ENCODE measurements around the gene SREK1.

The SREK1 gene

DNA sequence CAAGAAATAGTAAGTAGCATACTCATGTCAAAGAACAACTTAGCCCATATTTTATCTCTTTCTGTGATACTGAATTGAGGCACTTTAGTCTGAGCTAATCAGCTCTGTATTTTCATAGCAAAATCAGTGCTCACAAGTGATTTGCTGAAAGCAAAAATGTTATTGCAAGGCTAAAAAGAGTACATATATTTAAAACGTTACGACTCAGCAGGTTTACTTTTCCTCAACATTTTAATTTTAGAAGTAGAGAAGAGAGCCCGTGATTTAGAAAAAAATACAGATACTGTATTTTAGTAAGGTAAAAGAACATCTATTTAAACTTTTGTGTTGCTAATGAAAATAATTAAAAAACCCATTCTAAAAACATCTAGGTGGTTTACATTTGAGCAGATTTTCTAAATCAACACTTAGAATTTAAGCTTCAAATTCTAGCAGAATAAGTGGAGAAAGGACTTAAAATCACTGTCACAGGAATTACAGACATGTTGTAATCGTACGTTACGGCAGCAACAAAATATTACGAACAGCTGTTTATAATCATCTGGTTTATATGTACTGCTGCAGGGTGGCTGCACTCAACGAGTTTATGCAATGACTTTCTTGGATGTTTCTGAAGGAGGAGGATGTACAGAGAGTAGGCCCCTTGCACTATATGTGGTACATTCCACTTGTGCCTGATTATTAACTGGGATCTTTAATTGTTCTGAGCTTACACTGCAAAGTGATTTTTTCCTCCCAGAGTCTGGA, 20.1 kb downstream of the SREK1 start:
- no peak for DNase-seq (ENCODE audit: low read depth in 2 of 2, low spot score in 1 of 2)

DNA sequence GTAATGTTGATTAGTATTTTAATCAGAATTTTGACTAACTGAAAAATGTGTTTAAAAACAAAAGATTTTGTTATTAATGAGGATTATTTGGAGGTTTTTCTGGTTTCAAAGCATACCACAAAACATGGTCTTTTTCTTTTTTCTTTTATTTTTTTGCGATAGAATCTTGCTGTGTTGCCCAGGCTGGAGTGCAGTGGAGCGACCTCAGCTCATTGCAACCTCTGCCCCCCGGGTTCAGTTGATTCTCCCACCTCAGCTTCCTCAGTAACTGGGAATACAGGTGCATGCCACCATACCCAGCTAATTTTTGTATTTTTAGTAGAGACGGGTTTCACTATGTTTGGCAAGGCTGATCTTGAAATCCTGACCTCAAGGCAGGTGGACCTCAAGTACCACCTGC, 24.1 kb downstream of the SREK1 start:
- no peak for DNase-seq (ENCODE audit: low read depth in 2 of 2, low spot score in 1 of 2)

DNA sequence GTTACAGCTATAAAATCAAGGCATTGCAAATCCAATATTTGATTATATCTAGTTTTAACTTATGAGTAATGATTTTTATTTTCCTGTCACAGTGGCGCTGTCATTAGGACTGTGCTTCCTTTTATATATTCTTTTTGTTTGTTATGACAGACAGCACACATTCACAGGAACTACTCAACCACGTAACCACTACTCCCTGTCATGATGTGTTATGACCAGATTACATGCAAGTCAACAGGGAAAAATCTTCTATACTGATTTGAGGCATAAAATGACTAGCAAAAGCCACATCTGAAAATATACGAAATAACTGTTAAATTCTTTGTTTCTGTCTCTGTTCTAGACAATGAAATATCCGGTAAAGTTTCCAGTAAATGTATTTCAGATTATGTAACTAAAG, 25.4 kb downstream of the SREK1 start:
- DNase-seq (ENCODE audit: low read depth in 2 of 2, low spot score in 1 of 2) = no peak

DNA sequence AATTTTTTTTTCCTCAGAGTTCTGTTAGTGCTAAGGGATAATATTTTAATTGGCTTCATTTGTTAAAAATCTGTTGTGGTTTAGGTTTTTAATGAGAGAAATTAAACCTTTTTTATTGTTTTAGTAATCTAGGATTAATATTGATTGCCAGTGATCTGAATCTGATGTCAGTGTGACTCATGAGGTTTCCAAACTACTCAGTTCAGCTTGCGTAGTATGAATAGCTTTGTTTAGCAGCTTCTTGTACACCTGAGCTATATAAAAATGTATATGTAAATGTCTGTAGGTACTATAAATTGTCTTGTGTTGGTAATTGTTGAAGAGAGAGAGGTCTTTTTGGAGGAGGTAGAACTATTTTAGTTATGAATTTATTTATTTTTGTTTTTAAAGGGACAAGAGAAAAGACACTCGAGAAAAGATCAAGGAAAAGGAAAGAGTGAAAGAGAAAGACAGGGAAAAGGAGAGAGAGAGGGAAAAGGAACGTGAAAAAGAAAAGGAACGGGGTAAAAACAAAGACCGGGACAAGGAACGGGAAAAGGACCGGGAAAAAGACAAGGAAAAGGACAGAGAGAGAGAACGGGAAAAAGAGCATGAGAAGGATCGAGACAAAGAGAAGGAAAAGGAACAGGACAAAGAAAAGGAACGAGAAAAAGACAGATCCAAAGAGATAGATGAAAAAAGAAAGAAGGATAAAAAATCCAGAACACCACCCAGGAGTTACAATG, 26.3 kb downstream of the SREK1 start:
- DNase-seq (ENCODE audit: low read depth in 2 of 2, low spot score in 1 of 2) = no peak

DNA sequence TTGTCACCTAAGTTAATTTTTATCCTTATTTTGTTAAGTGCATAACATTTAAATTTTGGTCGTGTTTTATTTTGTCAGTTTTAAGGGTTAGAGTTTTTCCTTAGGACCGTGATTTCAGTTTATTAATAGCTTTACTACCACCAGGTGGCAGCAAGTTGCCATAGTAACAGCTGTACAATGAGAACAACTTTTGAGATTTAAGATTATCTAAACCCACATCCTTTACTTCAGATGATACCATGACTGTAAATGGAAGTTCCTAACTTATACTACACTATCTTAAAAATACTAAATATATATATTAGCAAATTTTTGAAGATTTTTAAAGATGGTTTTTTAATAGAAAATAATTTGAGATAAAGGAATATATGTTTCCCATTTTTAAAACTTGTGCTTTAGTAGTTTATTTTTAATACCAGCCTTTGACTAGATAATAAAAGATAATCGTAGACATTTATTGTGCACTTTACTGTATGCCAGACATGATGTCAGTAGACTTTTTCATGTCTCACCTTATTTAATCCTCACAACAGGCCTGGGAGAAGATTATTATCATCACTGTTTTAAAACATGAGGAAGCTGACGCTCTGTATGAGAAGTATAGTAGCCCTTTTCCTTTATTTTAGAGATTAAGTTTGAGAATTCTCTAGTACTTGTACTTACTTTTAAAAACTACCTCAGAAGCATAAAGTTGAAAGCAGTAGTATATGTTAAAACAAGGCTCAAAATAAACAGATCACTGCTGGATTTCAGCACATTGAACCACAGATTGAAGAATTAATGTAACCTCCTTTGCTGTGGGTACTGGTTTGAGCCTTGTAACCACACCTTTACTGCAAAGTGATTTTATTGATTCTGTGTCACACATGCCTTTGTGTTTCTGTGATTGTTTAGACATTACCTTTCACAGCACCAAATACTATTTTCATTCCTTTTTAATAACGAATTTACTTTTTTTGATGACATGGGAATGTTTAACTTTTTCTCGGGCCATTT, 27.5 kb downstream of the SREK1 start:
- DNase-seq (ENCODE audit: low read depth in 2 of 2, low spot score in 1 of 2) = peak; percentile 7 to 20

DNA sequence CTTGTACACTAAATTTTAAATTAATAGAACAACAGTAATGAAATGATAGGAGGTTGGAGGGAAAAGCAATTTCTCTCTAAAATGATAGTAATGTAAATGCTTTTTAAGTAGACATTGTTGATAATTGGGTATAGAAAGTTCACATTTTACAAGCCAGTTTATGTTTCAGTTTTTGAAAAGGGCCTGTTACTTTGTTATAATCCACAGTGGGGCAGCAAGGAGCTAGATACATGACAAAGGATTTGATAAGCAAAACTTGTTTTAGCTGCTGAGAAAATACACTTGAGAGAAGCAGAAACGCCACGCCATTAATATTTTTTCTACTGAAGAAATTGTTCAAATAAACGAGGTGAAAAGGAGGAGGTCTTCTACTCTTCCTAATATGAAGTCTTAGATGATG, 30.2 kb downstream of the SREK1 start:
- DNase-seq (ENCODE audit: low read depth in 2 of 2, low spot score in 1 of 2) = no peak

DNA sequence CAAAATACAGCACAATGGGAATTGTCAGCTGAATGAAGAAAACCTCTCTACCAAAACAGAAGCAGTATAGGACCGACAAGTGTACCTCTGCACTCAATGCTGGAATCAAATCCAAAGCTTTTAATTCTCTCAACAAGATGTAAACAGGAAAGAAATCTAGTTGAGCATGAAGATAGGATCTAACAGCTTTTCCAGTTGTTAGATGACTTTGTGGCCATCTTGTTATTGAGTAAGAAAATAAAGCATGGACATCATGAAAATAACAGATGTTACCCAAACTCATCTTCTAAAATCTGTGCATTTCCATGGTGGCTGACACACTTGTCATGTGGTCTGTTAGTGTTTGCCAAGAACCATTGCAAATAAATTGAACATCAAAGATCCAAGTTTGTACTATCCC, 34.7 kb downstream of the SREK1 start:
- DNase-seq (ENCODE audit: low read depth in 2 of 2, low spot score in 1 of 2) = no peak

DNA sequence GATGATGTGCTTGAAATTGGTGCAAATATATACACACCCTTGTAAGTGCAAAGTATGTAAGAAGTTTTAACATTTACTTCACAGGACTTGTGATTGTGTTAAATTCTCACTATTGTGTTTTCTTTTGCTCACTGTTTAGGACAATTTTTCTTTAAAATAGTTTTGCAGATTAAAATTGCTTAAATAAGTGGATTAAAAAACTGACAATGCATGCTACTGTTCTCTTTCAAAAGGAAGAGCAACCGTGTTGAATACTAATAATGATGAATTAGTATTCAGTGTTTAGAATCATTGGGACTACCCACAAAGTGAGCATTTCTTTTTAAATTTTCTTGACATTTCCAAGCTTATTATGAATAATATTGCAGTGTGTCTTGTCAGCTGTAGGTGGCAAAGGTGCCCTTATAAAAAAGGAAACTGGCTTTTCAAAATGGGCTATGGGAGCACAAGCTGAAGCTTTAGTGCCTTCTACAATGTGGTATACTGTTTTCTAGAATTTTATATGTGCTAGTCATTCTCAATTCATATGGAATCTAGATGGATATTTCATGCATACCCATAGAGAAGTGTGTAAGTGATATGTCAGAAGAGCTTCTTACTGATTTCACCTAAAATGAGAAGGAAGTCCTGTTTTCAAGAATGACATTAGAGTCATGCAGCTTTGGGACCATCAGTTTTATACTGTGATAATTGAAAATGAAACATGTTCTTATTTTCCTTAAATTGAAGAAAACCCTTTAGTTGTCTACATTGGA, 35.4 kb downstream of the SREK1 start:
- no peak for DNase-seq (ENCODE audit: low read depth in 2 of 2, low spot score in 1 of 2)

DNA sequence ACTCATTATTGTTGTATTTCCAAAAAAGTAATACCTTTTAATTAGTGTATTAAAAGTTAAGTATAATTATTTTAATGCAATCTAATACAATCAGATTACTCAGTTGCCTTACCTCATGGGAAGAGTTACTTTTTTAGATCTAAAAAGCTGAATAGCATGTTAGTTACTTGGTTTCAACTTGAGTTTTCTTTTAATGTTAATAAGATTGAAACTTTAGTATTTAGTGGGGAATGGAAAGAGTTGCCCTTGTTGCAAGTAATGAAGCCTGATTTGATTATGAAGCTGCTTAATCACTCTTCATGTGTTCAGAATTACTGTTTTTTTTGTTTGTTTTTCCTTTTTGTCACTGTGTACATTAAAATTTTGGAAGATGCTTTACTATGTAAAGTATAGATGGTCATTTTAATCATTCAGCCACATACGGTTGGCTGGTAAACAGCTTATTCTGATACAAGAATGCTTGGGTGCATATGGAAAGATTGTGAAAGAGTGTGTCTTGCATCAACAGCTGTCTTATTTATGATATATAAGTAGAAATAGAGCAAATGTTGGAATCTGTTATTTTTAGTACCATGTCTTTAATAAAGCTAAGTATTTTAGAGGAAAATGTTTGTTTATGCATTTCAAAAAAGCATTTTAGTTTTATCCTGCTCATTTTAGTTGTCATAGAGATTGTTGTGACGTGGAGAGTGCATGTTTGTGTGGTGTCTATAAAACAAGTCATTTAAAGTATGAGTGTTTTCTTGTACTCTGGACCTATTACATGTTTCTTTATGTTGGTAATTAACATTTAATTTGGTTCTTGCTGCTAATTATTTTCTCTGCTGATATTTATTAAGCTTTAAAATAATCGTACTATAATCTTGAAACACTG, 36.4 kb downstream of the SREK1 start:
- DNase-seq (ENCODE audit: low read depth in 2 of 2, low spot score in 1 of 2) = no peak

DNA sequence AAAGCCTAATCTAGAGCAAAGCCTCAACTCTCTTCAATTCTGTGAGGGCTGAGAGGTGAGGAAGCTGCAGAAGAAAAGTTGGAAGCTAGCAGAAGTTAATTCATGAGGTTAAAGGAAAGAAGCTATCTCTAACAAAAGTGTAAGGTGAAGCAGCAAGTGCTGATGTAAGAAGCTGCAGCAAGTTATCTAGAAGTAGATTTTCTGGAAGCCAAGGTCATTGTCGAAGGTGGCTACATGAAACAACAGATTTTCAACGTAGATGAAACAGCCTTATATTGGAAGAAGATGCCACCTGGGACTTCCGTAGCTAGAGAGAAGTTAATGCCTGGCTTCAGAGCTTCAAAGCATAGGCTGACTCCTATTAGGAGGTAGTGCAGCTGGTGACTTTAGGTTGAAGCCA, 42.0 kb downstream of the SREK1 start:
- DNase-seq (ENCODE audit: low read depth in 2 of 2, low spot score in 1 of 2) = no peak

DNA sequence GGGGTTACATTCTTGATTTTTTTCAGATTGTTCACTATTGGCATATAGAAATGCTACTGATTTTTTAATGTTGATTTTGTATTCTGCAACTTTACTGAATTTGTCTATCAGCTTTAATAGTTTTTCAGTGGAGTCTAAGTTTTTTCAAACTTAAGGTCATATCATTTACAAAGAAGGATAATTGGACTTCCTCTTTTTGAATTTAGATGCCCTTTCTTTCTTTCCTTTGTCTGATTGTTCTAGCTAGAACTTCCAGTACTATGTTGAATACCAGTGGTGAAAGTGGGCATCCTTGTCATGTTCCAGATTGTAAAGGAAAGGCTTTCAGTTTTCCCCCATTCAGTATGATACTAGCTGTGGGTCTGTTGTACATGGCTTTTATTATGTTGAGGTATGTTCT, 49.3 kb downstream of the SREK1 start:
- no peak for DNase-seq (ENCODE audit: low read depth in 2 of 2, low spot score in 1 of 2)

DNA sequence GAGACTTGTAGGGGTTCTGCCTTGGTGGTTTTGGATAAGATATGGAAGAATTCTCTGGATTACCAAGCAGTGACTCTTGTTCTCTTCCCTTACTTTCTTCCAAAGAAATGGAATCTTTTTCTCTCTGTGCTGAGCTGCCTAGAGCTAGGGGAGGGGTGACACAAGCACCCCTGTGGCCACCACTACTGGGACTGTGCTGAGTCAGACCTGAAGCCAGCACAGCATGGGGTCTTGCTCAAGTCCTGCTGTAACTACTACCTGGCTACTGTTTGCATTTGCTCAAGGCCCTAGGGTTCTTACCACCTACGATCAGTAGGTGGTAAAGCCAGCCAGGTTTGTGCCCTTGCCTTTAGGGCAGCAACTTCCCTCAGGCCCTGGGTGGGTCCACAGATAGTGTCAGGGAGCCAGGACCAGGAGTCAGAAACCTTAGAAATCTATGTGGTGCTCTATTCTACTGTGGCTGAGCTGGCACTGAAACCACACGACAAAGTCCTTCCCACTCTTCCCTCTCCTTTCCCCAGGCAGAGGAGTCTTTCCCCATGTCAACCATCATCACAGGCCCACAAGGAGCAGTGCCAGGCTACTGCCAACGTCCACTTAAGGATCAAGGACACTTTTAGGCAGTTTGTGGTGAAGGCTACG, 53.8 kb downstream of the SREK1 start:
- DNase-seq (ENCODE audit: low read depth in 2 of 2, low spot score in 1 of 2) = no peak

DNA sequence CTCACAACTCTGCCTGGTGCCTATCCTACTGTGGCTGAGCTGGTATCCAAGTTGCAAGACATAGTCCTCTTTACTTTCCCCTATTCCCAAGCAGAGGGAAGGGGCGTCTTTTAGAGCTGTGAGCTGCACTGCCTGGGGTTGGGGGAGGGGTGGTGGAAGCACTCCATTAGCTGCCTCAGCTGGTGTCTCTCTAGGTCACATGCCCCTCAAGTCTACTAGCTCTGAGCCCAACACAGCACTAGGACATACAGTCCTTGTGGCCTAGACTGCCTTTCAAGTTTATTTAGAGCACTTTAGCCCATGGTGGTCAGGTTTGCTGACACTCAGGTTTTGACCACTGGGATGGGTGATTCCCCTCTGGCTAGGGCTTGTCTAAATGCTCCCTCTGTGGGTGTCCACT, 54.7 kb downstream of the SREK1 start:
- no peak for DNase-seq (ENCODE audit: low read depth in 2 of 2, low spot score in 1 of 2)

DNA sequence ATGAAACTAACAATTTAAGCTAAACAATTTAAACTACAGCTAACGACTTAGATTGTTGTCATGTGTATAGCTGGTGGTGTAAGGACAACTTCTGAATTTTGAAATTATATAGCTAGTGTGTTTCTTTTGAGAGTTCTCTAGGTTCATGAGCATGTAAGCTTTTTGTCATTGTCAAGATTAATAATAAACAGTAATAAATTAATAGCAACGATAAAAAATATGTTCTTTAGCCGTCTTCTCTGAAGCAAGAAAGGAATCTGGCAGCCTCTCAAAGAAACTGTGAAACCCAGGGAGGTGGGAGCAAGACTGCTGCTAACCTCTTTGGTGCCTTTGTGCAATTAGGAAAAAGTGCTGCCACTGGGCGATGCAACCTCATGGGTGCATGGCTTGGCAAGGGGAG, 59.4 kb downstream of the SREK1 start:
- no peak for DNase-seq (ENCODE audit: low read depth in 2 of 2, low spot score in 1 of 2)

DNA sequence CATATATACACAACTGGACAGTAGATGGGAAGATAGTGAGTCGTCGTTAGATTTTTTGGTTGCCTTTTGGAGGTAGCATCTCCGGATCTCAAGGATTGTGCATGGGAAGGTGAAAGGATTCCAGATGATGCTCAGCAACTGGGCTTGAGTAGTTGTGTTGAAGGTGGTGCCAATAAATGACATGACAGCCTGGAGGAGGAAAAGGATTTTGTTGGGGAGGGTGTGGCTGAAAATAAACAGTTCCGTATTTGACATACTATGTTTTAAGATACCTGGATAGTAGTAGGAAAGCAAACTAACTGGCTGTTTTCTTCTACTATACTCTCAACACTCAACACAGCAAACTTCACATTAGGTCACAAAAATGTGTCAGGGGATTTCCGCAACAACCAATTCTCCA, 62.4 kb downstream of the SREK1 start:
- no peak for DNase-seq (ENCODE audit: low read depth in 2 of 2, low spot score in 1 of 2)

DNA sequence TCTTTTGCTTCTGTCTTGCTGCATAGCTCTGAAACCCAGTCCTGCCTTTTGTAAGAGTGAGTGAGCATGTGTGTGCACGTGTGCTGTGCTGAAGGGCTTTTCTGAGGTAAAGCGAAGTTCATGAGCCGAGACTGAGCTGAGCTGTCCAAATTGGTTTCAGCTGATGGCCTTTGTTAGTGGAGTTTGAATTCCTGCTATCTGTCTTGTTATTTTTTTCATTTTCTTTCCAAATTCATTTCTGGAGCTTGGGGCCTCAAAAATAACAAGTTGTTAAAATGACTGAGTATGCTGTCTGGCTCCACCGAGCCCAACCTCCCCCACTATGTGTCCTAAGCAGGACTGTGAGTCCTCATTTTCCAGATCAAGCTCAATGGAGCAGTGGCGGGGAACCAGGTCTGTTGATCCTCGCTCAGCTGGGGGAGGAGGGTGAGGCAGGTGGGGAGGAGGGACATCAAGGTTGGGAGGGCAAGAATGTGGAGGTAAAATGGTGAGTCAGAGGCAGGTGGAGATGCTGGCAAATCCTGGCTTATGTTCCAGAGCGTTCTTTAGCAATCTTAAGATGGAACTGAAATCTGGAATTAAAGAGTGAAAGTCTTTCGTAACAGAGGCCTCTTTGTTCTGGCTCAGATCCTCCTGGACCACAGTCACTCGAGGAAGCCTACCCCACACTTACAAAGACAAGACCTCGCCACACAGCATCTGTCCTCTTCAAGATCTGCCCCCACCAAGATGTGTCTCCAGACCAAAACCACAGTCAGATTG, 63.9 kb downstream of the SREK1 start:
- no peak for DNase-seq (ENCODE audit: low read depth in 2 of 2, low spot score in 1 of 2)

DNA sequence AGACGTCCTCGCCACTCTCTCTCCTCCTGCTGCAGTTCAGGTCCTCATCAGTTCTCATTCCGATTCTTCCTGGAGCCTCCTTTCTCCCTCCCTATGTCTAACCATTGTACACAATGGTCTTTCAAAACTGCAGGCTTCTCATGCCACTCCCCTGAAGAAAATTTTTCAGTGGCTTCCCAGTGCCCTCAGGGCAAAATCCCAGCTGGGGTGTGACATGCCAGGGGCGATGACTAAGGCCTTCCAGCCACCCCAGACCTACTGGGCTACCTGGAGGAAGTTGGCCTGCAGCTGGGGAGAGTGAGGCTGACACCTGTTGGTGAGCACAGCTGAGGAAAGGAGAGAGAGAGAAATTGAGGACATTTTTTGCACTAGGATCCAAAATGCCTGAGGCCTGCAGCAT, 65.2 kb downstream of the SREK1 start:
- no peak for DNase-seq (ENCODE audit: low read depth in 2 of 2, low spot score in 1 of 2)

DNA sequence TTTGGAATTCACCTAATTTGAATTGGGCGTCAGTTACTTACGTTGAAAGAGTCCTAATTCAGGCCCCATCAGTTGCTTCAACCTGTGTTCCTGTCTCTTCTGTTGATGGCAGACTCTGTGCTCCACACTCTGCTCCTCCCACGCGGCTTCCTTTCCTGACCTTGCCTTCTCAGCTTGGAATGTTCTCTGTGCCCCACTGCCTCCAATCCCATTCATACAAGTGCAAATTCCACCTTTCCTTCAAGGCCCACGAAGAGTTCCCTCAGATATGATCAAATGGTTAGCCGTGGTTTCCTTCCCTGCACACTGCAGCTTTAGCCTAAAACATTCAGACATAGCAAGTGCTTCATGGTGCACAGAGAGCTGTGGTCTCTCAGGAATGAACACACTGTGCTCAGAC, 65.7 kb downstream of the SREK1 start:
- DNase-seq (ENCODE audit: low read depth in 2 of 2, low spot score in 1 of 2) = no peak

DNA sequence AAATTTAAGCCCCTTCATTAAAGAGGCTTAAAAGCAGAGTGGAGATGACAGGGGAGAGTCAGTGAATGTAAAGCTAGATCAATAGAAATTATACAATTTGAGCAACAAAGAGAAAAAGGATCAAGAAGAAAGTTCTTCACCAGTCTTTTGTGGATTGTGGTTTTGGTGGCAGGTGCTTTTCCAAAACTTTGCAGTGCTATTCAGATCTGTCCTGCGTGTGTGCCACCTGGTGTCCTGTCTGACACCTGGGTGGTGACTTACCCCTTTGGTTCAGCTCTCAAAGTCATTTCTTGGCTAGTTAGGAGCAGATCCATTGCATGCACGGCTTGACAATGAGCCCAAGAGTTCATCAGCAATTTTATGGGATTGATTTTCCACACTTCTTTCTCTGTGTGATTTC, 69.4 kb downstream of the SREK1 start:
- no peak for DNase-seq (ENCODE audit: low read depth in 2 of 2, low spot score in 1 of 2)

Measured in stimulated activated CD8-positive, alpha-beta memory T cell treated with anti-CD3 and anti-CD28 coated beads, Interleukin-4, amount 100 ng/mL, for 4 hours (primary cell).